ENCODE data around the gene TSPAN9.

The TSPAN9 gene

DNA sequence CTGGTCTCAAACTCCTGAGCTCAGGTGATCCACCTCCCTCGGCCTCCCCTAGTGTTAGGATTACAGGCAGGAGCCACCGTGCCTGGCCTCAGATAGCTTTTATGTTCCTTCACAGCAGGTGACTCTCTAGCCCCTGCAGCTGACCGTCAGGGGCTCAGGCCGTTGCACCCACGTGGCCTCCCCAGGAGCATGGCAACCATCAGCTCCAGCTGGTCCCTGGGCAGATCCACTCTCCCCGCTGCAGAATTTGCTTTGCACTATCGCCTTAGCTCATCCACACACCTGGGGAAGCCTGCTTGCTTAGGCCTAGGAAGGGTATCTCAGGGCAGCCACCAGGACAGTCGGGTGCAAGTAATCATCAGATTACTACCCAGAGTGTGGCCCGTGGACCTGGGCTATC is 62.6 kb downstream of the TSPAN9 start:
- no peak overlapping the region for H3K27ac ChIP-seq (ENCODE audit: low read depth, low read length)
- H3K23ac ChIP-seq (ENCODE audit: low read length): no peak overlapping the region
- no peaks in the 10 kb centered on the region for H3K36me3 ChIP-seq (ENCODE audit: control insufficient read depth, insufficient read depth, low read length)
- H3K18ac ChIP-seq (ENCODE audit: low read length): no peak overlapping the region
- no peak overlapping the region for H3K9ac ChIP-seq (ENCODE audit: low read length)
- H3K27me3 ChIP-seq (ENCODE audit: insufficient read depth, low read length, poor library complexity): no peaks in the 10 kb centered on the region
- H2BK120ac ChIP-seq (ENCODE audit: low read depth, low read length): no peak overlapping the region
- no peak overlapping the region for H3K4ac ChIP-seq (ENCODE audit: low read depth, low read length)
- no peaks in the 10 kb centered on the region for H3K79me1 ChIP-seq (ENCODE audit: low read length)
- DNase-seq: no peak
- H3K79me2 ChIP-seq (ENCODE audit: control insufficient read depth, insufficient read depth, low read length): no peaks in the 10 kb centered on the region
- WGBS (ENCODE audit: extremely low coverage, insufficient coverage, low lambda C conversion rate): no CpG with 5 or more reads among the region's 9 CpGs
- no peak overlapping the region for H2BK15ac ChIP-seq (replicated peaks; ENCODE audit: low read depth)
- H2BK5ac ChIP-seq (ENCODE audit: low read length): no peak overlapping the region
- H4K5ac ChIP-seq (ENCODE audit: low read length): no peak overlapping the region
- H3K56ac ChIP-seq (ENCODE audit: low read length): no peak overlapping the region
- H3K4me2 ChIP-seq (ENCODE audit: low read length): no peak overlapping the region
- H4K8ac ChIP-seq (ENCODE audit: low read depth, low read length): no peak overlapping the region
- no peak overlapping the region for H3K4me3 ChIP-seq (ENCODE audit: low read length)
- no peak overlapping the region for H2AK5ac ChIP-seq (ENCODE audit: low read length)
- H3K4me1 ChIP-seq (ENCODE audit: control insufficient read depth, low read depth, low read length): peaks cover 4% of the 10 kb centered on the region

DNA sequence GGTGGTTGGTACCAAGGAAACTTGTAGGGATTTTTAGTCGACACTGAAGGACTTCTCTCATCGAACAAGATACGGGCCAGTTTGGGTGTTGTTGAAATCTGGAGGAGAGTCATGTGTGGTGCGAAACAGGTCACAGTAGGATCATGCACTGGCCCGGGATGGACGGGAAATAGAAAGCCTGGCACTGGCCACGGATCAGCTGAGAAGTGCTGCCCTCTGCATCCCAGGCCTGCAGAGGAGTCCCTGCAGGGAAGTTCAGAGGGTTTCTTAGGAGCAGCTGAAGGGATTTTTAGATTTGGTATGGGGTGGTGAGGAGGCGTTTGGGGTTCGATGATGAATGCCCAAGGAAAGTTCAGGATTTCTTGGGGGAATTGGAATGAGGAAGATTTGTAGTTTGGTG is 63.1 kb downstream of the TSPAN9 start:
- Histone ChIP-seq H4K5ac (ENCODE audit: low read length) (no peak overlapping the region), H3K4me1 (ENCODE audit: control insufficient read depth, low read depth, low read length) (peaks cover 4% of the 10 kb centered on the region), H3K79me2 (ENCODE audit: control insufficient read depth, insufficient read depth, low read length) (no peaks in the 10 kb centered on the region), H3K4ac (ENCODE audit: low read depth, low read length) (no peak overlapping the region), H3K23ac (ENCODE audit: low read length) (no peak overlapping the region), H3K4me2 (ENCODE audit: low read length) (no peak overlapping the region), H4K8ac (ENCODE audit: low read depth, low read length) (no peak overlapping the region), H3K56ac (ENCODE audit: low read length) (no peak overlapping the region), H2BK15ac (replicated peaks; ENCODE audit: low read depth) (no peak overlapping the region), H3K79me1 (ENCODE audit: low read length) (no peaks in the 10 kb centered on the region), H3K27me3 (ENCODE audit: insufficient read depth, low read length, poor library complexity) (no peaks in the 10 kb centered on the region), H3K36me3 (ENCODE audit: control insufficient read depth, insufficient read depth, low read length) (no peaks in the 10 kb centered on the region), H3K27ac (ENCODE audit: low read depth, low read length) (no peak overlapping the region), H3K9ac (ENCODE audit: low read length) (no peak overlapping the region), H2BK5ac (ENCODE audit: low read length) (no peak overlapping the region), H2BK120ac (ENCODE audit: low read depth, low read length) (no peak overlapping the region), H2AK5ac (ENCODE audit: low read length) (no peak overlapping the region), H3K4me3 (ENCODE audit: low read length) (no peak overlapping the region), H3K18ac (ENCODE audit: low read length) (no peak overlapping the region)
- no peak for DNase-seq
- WGBS (ENCODE audit: extremely low coverage, insufficient coverage, low lambda C conversion rate): 100% methylated on average over 2 of the region's 9 CpGs

DNA sequence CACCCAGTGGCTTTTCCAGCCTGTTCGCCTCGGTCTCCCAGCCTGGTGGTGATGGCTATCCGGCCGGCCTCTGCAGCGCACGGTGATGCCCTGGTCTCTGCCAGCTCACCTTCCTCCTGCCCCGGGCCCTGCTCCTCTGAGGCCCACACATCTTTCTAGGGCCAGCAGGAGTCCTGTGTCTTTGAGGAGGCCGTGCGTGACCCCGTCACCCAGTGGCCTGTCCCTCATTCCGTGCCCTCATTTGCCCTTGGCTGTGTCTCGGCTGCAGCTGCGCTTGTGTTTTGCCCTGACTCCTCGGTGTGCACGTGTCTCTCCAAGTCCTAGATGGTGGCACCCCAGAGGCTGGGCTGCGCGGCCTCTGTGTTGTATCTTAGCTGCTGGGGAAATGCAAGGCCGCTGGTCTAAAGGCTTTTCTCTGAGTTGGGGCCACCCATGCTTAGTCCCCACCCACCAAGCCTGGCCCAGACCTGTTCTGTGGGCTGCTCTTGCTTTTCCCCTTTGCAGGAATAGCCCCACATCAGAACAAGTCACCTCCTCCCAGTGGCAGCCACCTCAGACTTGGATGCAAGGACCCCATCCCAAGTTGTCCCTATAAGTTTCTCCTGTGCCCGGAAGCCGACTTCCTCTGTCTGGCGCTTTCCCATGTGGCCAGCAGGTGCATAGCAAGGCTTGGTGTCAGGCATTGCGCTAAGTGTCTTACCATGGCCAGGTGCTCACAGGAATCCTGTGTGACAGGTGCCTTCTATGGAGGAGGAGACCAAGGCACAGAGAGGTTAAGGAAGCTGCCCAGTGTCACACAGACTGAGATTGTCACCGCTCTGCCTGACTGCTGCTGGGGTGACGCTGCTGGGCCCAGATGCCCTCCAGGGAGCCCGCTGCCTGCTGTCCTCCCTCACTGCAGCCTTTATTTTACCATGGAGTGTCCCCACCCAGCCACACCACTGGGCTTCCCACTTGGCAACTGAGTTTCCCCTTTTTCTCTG is 64.5 kb downstream of the TSPAN9 start:
- no peak overlapping the region for H3K56ac ChIP-seq (ENCODE audit: low read length)
- no peak overlapping the region for H3K27ac ChIP-seq (ENCODE audit: low read depth, low read length)
- H3K4me1 ChIP-seq (ENCODE audit: control insufficient read depth, low read depth, low read length): peaks cover 4% of the 10 kb centered on the region
- no peak overlapping the region for H3K4ac ChIP-seq (ENCODE audit: low read depth, low read length)
- H3K79me1 ChIP-seq (ENCODE audit: low read length): no peaks in the 10 kb centered on the region
- peak; percentile 47 for DNase-seq
- H2AK5ac ChIP-seq (ENCODE audit: low read length): no peak overlapping the region
- H3K9ac ChIP-seq (ENCODE audit: low read length): no peak overlapping the region
- H3K79me2 ChIP-seq (ENCODE audit: control insufficient read depth, insufficient read depth, low read length): no peaks in the 10 kb centered on the region
- H3K36me3 ChIP-seq (ENCODE audit: control insufficient read depth, insufficient read depth, low read length): no peaks in the 10 kb centered on the region
- H2BK120ac ChIP-seq (ENCODE audit: low read depth, low read length): no peak overlapping the region
- no peak overlapping the region for H4K5ac ChIP-seq (ENCODE audit: low read length)
- H3K4me3 ChIP-seq (ENCODE audit: low read length): no peak overlapping the region
- H2BK15ac ChIP-seq (replicated peaks; ENCODE audit: low read depth): no peak overlapping the region
- H3K4me2 ChIP-seq (ENCODE audit: low read length): no peak overlapping the region
- H4K8ac ChIP-seq (ENCODE audit: low read depth, low read length): no peak overlapping the region
- H3K27me3 ChIP-seq (ENCODE audit: insufficient read depth, low read length, poor library complexity): no peaks in the 10 kb centered on the region
- no peak overlapping the region for H3K23ac ChIP-seq (ENCODE audit: low read length)
- H2BK5ac ChIP-seq (ENCODE audit: low read length): no peak overlapping the region
- H3K18ac ChIP-seq (ENCODE audit: low read length): no peak overlapping the region
- no CpG with 5 or more reads among the region's 25 CpGs for WGBS (ENCODE audit: extremely low coverage, insufficient coverage, low lambda C conversion rate)

DNA sequence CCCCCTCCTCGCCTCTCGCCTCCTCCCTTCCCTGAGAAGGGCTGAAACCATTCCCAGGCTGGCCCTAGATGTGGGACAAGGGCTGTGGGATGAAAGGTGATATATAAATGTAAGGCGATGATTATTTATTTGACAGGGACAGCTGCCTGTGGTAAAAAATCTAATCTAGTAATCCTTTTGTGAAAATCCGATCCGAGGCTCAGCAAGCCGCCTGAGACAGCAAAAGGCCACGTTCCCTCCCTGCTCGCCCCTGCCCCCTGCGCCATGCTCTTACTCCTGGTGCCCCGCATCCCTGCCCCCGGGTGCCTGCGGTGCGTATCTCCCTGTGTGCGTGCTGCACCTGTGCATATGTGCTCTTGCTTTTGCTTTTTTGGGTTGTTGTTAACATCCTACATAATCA is 65.2 kb downstream of the TSPAN9 start:
- H3K18ac ChIP-seq (ENCODE audit: low read length): no peak overlapping the region
- H3K79me1 ChIP-seq (ENCODE audit: low read length): no peaks in the 10 kb centered on the region
- DNase-seq: no peak
- H3K27me3 ChIP-seq (ENCODE audit: insufficient read depth, low read length, poor library complexity): no peaks in the 10 kb centered on the region
- H2BK15ac ChIP-seq (replicated peaks; ENCODE audit: low read depth): no peak overlapping the region
- no peaks in the 10 kb centered on the region for H3K36me3 ChIP-seq (ENCODE audit: control insufficient read depth, insufficient read depth, low read length)
- H2BK5ac ChIP-seq (ENCODE audit: low read length): no peak overlapping the region
- H3K9ac ChIP-seq (ENCODE audit: low read length): no peak overlapping the region
- H3K79me2 ChIP-seq (ENCODE audit: control insufficient read depth, insufficient read depth, low read length): no peaks in the 10 kb centered on the region
- H3K4me2 ChIP-seq (ENCODE audit: low read length): no peak overlapping the region
- no peak overlapping the region for H3K27ac ChIP-seq (ENCODE audit: low read depth, low read length)
- H3K4ac ChIP-seq (ENCODE audit: low read depth, low read length): no peak overlapping the region
- no peak overlapping the region for H3K4me3 ChIP-seq (ENCODE audit: low read length)
- no peak overlapping the region for H4K5ac ChIP-seq (ENCODE audit: low read length)
- no peak overlapping the region for H2BK120ac ChIP-seq (ENCODE audit: low read depth, low read length)
- no peak overlapping the region for H3K23ac ChIP-seq (ENCODE audit: low read length)
- peaks cover 4% of the 10 kb centered on the region for H3K4me1 ChIP-seq (ENCODE audit: control insufficient read depth, low read depth, low read length)
- no peak overlapping the region for H4K8ac ChIP-seq (ENCODE audit: low read depth, low read length)
- WGBS (ENCODE audit: extremely low coverage, insufficient coverage, low lambda C conversion rate): no CpG with 5 or more reads among the region's 14 CpGs
- no peak overlapping the region for H2AK5ac ChIP-seq (ENCODE audit: low read length)
- no peak overlapping the region for H3K56ac ChIP-seq (ENCODE audit: low read length)

DNA sequence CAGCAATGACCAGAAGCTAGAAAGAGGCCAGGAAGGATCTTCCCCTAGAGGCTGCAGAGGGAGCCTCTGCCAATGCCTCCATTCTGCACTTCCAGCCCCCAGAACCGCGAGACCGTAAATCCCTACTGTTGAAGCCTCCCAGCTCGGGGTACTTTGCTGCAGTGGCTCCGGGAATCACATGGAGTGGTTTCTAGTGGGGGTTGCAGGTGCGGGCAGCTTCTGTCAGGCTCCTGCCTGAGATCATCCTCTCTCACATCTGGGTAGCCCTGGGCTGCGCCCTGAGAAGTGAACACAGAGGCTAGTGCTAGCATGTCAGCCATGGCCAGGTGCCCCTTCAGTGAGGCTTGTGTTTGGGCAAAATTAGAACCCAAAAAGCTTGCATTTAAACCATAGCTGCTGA is 67.3 kb downstream of the TSPAN9 start:
- no peaks in the 10 kb centered on the region for H3K4me1 ChIP-seq (ENCODE audit: control insufficient read depth, low read depth, low read length)
- H3K27me3 ChIP-seq (ENCODE audit: insufficient read depth, low read length, poor library complexity): no peaks in the 10 kb centered on the region
- no CpG with 5 or more reads among the region's 7 CpGs for WGBS (ENCODE audit: extremely low coverage, insufficient coverage, low lambda C conversion rate)
- H3K36me3 ChIP-seq (ENCODE audit: control insufficient read depth, insufficient read depth, low read length): no peaks in the 10 kb centered on the region
- H3K4me3 ChIP-seq (ENCODE audit: low read length): no peak overlapping the region
- H3K4me2 ChIP-seq (ENCODE audit: low read length): no peak overlapping the region
- H3K4ac ChIP-seq (ENCODE audit: low read depth, low read length): no peak overlapping the region
- H2BK120ac ChIP-seq (ENCODE audit: low read depth, low read length): no peak overlapping the region
- no peak overlapping the region for H2AK5ac ChIP-seq (ENCODE audit: low read length)
- H4K8ac ChIP-seq (ENCODE audit: low read depth, low read length): no peak overlapping the region
- H3K56ac ChIP-seq (ENCODE audit: low read length): no peak overlapping the region
- H3K18ac ChIP-seq (ENCODE audit: low read length): no peak overlapping the region
- H3K27ac ChIP-seq (ENCODE audit: low read depth, low read length): no peak overlapping the region
- H3K9ac ChIP-seq (ENCODE audit: low read length): no peak overlapping the region
- H2BK5ac ChIP-seq (ENCODE audit: low read length): no peak overlapping the region
- H3K79me2 ChIP-seq (ENCODE audit: control insufficient read depth, insufficient read depth, low read length): no peaks in the 10 kb centered on the region
- no peak for DNase-seq
- H4K5ac ChIP-seq (ENCODE audit: low read length): no peak overlapping the region
- no peaks in the 10 kb centered on the region for H3K79me1 ChIP-seq (ENCODE audit: low read length)
- no peak overlapping the region for H3K23ac ChIP-seq (ENCODE audit: low read length)
- no peak overlapping the region for H2BK15ac ChIP-seq (replicated peaks; ENCODE audit: low read depth)
